ENCODE measurements around the gene NLGN3.
"Not testable (repeated sequence)": the region's sequence is repeated elsewhere in the genome, so short reads cannot be mapped to it uniquely, and the experiment has no call there.

NLGN3 gene

GRCh38 chrX:71173440-71173839, 28.8 kb downstream of the NLGN3 start:
- DNase-seq, result no peak

- DNase-seq, result no peak
These were observed 30.2 kb downstream of the NLGN3 start for GRCh38 chrX:71174795-71175194.

GRCh38 chrX:71175531-71175930, 30.9 kb downstream of the NLGN3 start:
- DNase-seq, result no peak

- no peak for DNase-seq
These were observed 32.7 kb downstream of the NLGN3 start for GRCh38 chrX:71177327-71177726.

- peak; percentile 55 for DNase-seq
These were observed 34.3 kb downstream of the NLGN3 start for GRCh38 chrX:71178908-71179307.

- not testable (repeated sequence) for DNase-seq
These were observed 36.1 kb downstream of the NLGN3 start for GRCh38 chrX:71180579-71181265.

GRCh38 chrX:71181558-71181909, 36.9 kb downstream of the NLGN3 start:
- peak; percentile 51 for DNase-seq

- DNase-seq, result peak; percentile 92
These were observed 37.5 kb downstream of the NLGN3 start for GRCh38 chrX:71181910-71182799.

GRCh38 chrX:71182871-71183270, 38.2 kb downstream of the NLGN3 start:
- no peak for DNase-seq

- no peak for DNase-seq
These were observed 38.7 kb downstream of the NLGN3 start for GRCh38 chrX:71183341-71183740.

GRCh38 chrX:71184092-71184491, 39.5 kb downstream of the NLGN3 start:
- DNase-seq, result no peak

GRCh38 chrX:71184803-71185495, 40.3 kb downstream of the NLGN3 start:
- no peak for DNase-seq

GRCh38 chrX:71191248-71191647, 46.6 kb downstream of the NLGN3 start:
- DNase-seq, result no peak

GRCh38 chrX:71195964-71196649, 51.5 kb downstream of the NLGN3 start:
- peak; percentile 24 for DNase-seq

- DNase-seq, result peak; percentile 30
These were observed 53.4 kb downstream of the NLGN3 start for GRCh38 chrX:71198066-71198465.

GRCh38 chrX:71199252-71200008, 54.8 kb downstream of the NLGN3 start:
- DNase-seq, result no peak

GRCh38 chrX:71210816-71211215, 66.2 kb downstream of the NLGN3 start:
- no peak for DNase-seq

GRCh38 chrX:71212536-71212935, 67.9 kb downstream of the NLGN3 start:
- no peak for DNase-seq

GRCh38 chrX:71214152-71214551, 69.5 kb downstream of the NLGN3 start:
- no peak for DNase-seq

GRCh38 chrX:71214604-71215337, 70.1 kb downstream of the NLGN3 start:
- no peak for DNase-seq

- no peak for DNase-seq
These were observed 70.8 kb downstream of the NLGN3 start for GRCh38 chrX:71215338-71215912.
